Ovary (tissue), 9 donors: ENCODE measurements around the gene INSL3. TPM values are rescaled to one million over a fixed set of nuclear protein-coding genes. Genes with fewer than 3 reads are reported as not detected.

ENCODE experiments used
- DNase-seq, 5 donors: peaks; one replicate each; pipeline ENCODE4 v3.0.0-alpha.2; 2019 to 2020
- H3K27ac ChIP-seq, 2 donors: fragments of 200-600 bp; one replicate each; pipeline versions ENCODE4 v1.5.1 to v1.8.0; 2019 to 2022
- H3K27me3 ChIP-seq: fragments of 200-600 bp; one replicate; pipeline ENCODE4 v1.8.0; 2022
- H3K36me3 ChIP-seq: fragments of 200-600 bp; sonication (generic); one replicate; pipeline ENCODE4 v1.5.1; 2019
- H3K4me1 ChIP-seq: one replicate; pipeline ENCODE4 v1.8.1; 2013; ENCODE audit warnings: mild to moderate bottlenecking, moderate library complexity; ENCODE audit not compliant: insufficient read depth
- H3K4me3 ChIP-seq: fragments of 200-600 bp; sonication (generic); one replicate; pipeline ENCODE4 v1.5.1; 2017
- H3K9me3 ChIP-seq, 2 donors: fragments of 200-600 bp in 1 of 2; sonication (generic) in 1 of 2; one replicate each; pipeline versions ENCODE4 v1.5.1 to v1.8.1; 2013 to 2019; ENCODE audit warnings: mild to moderate bottlenecking in 1 of 2, moderate library complexity in 1 of 2
- EP300 ChIP-seq: sonication (generic); formaldehyde crosslinking; IDR thresholded peaks from one replicate; pipeline ENCODE4 v1.6.1; 2017; ENCODE audit warnings: antibody characterized with exemption
- POLR2A ChIP-seq: fragments of 450-650 bp; IDR thresholded peaks from one replicate; pipeline ENCODE4 v1.6.1; 2017; ENCODE audit warnings: antibody characterized with exemption, mild to moderate bottlenecking, moderate library complexity
- WGBS, 3 donors: extraction: QIAGEN DNeasy Blood & Tissue Kit in 1 of 3; methylation state at CpG; one replicate each; pipeline versions ENCODE4 v1.1.5 to v1.1.7; 2013 to 2017; 5-methylcytosine and 5-hydroxymethylcytosine counted together
- intact Hi-C, 4 donors: fragments of 100-400 bp; cut with DNase I; formaldehyde crosslinking; loops; one replicate each; pipeline versions ENCODE4 v1.11.0 to v1.15.1; 2022 to 2023
- polyA plus RNA-seq, 2 donors: library from polyadenylated mRNA; stranded (reverse); fragments of 200-250 nt in 1 of 2; fragments of 350-450 nt in 1 of 2; fragmentation: Illumina TruSeq in 1 of 2; extraction: RNeasy Lipid Tissue Mini Kit (QIAGEN cat#74804) in 1 of 2; gene quantifications; one replicate each; pipeline ENCODE4 v1.2.3, GENCODE V29; 2013 to 2014
- total RNA-seq, 7 donors: library from RNA; depleted of rRNA in 2 of 7; stranded (reverse); fragments of >200 nt in 2 of 7; fragmentation: NEBNext Ultra II Directional in 3 of 7; extraction: Animal tissue kit (Norgen Biotek cat#: 25700) in 3 of 7; gene quantifications; one replicate each; pipeline versions ENCODE4 v1.1.0 to v1.2.4, GENCODE V29; 2016 to 2023
- TF ChIP-seq, protein P1 (sequence below), 3 donors: fragments of 450-650 bp in 2 of 3; fragments of 200-600 bp in 1 of 3; IDR thresholded peaks; one replicate each; pipeline versions ENCODE4 v1.5.1 to v1.8.0; 2016 to 2022; ENCODE audit warnings: antibody characterized with exemption in 3 of 3, mild to moderate bottlenecking in 1 of 3
- donor health status: DM: no; HTN: no; CAD: no; lungs with moderate emphysema.
- donor health status: DM: no; HTN: no; CAD: no.
- donor health status: Bipolar disorder and iron deficiency.
- donor health status: DM: yes; HTN: yes; CAD: no.
- donor health status: DM: no; HTN: no; CAD: no.
- donor health status: DM: yes; HTN: yes; CAD: no.

The INSL3 gene
- total and polyA plus RNA-seq, 9 donors = 0.38 to 121 (median 2.0) TPM; not detected in 1

DNA sequence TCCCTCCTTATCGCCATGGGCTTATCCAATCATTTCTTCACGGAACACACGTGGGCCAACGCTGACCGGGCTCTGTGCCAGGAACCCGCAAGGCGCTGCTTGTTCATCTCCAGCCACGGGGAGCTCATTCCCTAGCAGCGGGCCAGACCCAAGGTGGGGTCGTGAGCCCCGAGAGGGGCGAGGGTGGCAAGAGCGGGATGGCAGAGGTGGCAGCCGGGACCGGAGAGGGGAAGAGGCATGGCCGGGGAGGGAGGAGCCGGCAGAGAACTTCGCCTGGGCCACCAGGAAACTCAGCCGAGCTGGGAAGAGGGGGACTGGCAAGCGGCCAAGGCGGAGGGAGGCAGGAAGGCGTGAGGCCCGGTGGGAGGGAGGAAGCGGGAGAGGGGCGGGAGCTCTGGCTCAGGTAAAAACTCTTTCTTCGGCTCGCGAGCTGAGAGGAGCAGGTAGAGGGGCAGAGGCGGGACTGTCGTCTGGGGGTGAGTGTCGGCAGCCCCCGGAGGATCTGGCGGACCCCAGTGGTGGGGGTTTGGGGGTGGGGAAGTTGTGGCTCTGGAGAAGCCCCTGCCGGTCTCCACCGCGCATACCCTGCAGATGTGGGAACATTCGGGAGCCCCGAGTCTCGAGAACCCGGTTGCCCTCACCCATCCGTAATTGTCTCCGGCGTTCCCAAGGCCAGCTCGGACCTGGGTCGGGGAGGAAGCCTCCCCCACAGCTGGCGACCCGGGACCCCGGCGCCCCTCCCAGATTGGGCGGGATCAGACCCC is 26.4 kb downstream of the INSL3 start, which contains the start of gene B3GNT3:
Gene B3GNT3 (plus strand): TSS at position 408 of the 764 bp plus-strand sequence. CDS start 12,670 bp downstream, outside the sequence.
- WGBS, 3 donors = 2 to 6% (median 4%) methylated on average over 44 to 50 of the region's 50 CpGs
- H3K9me3 ChIP-seq = no peaks in the 10 kb centered on the region
- H3K27me3 ChIP-seq = no peaks in the 10 kb centered on the region
- peak in 2 of 5 donors; percentile 33 to 56 for DNase-seq
- no peaks in the 10 kb centered on the region for H3K36me3 ChIP-seq
- no peaks in the 10 kb centered on the region for H3K4me1 ChIP-seq
- intact Hi-C loops = loop anchor here in 1 of 4 donors (10.0 kb wide), 1 partner anchor 60 kb away; the partner anchor contains the start of gene RPL18A
- no peak within 1 kb of the TSS for H3K27ac ChIP-seq
- H3K4me3 ChIP-seq = peak within 1 kb of the TSS; percentile 28
- no peak for TF ChIP-seq EP300

DNA sequence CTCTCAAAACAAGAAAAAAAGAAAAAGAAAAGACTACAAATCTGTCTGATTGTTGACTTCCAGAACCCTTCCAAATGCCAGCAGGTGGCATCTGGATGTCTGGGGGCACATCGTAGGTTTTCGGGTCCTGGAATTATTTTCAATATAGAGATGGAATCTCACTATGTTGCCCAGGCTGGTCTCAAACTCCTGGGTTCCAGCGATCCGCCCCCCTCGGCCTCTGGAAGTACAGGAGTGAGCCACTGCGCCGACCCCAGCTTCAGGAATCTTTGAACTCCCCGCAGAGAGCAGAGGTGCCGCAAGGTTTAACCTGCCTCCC is 26.9 kb downstream of the INSL3 start:
- no peak overlapping the region for H3K4me3 ChIP-seq

DNA sequence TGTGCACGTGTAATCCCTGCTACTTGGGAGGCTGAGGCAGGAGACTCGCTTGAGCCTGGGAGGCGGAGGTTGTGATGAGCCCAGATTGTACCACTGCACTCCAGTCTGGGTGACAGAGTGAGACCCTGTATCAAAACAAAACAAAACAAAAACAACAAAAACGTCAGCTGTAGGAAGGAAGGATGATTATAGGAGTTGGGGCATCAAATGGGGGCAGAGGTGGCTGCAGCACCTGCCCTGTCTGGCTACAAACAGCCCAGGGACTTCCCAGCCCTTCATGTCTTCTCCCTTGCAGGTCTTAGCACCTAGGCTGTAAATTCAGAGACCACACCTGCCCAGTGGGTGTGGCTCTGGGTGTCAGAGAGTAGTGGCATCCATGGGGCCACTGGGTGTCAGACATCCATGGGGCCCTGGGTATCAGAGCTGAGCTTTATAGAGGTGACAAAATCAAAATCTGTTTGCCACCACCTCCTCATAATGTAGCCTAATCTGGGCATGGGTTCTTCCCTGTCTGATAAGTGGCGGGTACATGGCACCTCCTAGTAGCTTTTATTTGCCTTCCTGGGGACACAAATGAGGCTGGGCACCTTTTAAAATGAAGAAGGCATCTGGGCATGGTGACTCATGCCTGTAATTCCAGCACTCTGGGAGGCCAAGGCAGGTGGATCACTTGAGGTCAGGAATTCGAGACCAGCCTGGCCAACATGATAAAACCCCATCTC is 31.1 kb downstream of the INSL3 start:
- H3K9me3 ChIP-seq = no peaks in the 10 kb centered on the region
- no peaks in the 10 kb centered on the region for H3K27me3 ChIP-seq
- no peak for DNase-seq
- intact Hi-C loops = loop anchor here in 1 of 4 donors (10.0 kb wide), 1 partner anchor 65 kb away; the partner anchor contains the start of gene RPL18A
- no peaks in the 10 kb centered on the region for H3K36me3 ChIP-seq
- WGBS, 3 donors = 71 to 76% (median 71%) methylated on average over 6 of the region's 6 CpGs
- H3K4me3 ChIP-seq = no peak overlapping the region
- TF ChIP-seq POLR2A = no peak
- TF ChIP-seq EP300 = no peak
- TF ChIP-seq, protein P1, sequence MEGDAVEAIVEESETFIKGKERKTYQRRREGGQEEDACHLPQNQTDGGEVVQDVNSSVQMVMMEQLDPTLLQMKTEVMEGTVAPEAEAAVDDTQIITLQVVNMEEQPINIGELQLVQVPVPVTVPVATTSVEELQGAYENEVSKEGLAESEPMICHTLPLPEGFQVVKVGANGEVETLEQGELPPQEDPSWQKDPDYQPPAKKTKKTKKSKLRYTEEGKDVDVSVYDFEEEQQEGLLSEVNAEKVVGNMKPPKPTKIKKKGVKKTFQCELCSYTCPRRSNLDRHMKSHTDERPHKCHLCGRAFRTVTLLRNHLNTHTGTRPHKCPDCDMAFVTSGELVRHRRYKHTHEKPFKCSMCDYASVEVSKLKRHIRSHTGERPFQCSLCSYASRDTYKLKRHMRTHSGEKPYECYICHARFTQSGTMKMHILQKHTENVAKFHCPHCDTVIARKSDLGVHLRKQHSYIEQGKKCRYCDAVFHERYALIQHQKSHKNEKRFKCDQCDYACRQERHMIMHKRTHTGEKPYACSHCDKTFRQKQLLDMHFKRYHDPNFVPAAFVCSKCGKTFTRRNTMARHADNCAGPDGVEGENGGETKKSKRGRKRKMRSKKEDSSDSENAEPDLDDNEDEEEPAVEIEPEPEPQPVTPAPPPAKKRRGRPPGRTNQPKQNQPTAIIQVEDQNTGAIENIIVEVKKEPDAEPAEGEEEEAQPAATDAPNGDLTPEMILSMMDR (IDR thresholded peaks at IDR 0.05) = no peak
- no peaks in the 10 kb centered on the region for H3K4me1 ChIP-seq
- no peak overlapping the region for H3K27ac ChIP-seq

More for the DNA sequence above, 26.9 kb downstream of the INSL3 start:
- no peak for DNase-seq
- WGBS, 3 donors = 40 to 53% (median 44%) methylated on average over 9 of the region's 9 CpGs
- no peaks in the 10 kb centered on the region for H3K36me3 ChIP-seq
- no peaks in the 10 kb centered on the region for H3K9me3 ChIP-seq
- H3K4me1 ChIP-seq = no peaks in the 10 kb centered on the region
- intact Hi-C loops = loop anchor here in 1 of 4 donors (10.0 kb wide), 1 partner anchor 60 kb away; the partner anchor contains the start of gene RPL18A
- TF ChIP-seq, protein P1 (IDR thresholded peaks at IDR 0.05) = no peak
- TF ChIP-seq EP300 (no peak), POLR2A (no peak)
- H3K27me3 ChIP-seq = no peaks in the 10 kb centered on the region
- H3K27ac ChIP-seq = no peak overlapping the region

DNA sequence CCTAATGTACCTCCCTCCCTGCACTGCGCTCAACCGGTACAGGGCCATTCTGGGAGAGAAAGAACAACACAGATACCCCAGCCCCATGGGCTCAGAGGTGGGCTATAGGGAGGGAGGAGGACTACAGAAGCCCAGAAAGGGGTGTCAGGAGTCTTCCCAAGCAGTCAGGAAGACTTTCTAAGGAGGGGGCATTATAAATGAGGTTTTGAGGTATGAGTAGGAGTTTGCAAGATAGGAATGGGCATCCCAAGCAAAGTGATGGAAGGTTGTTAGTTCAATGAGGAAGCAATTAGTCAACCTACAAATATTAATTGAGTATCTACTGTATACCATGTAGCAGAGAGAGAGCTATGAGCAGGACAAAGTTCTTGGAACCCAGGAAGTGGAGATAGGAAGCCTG is 32.7 kb downstream of the INSL3 start:
- no peaks in the 10 kb centered on the region for H3K9me3 ChIP-seq
- no peak for TF ChIP-seq EP300
- TF ChIP-seq, protein P1 (IDR thresholded peaks at IDR 0.05) = no peak
- no peak for TF ChIP-seq POLR2A
- no peaks in the 10 kb centered on the region for H3K27me3 ChIP-seq
- no peak overlapping the region for H3K4me3 ChIP-seq
- intact Hi-C loops = no loop called here
- WGBS, 3 donors = 87 to 90% (median 89%) methylated on average over 2 of the region's 2 CpGs
- H3K4me1 ChIP-seq = peaks cover 4% of the 10 kb centered on the region
- H3K27ac ChIP-seq = no peak overlapping the region
- no peak for DNase-seq
- H3K36me3 ChIP-seq = no peaks in the 10 kb centered on the region
